H1 (cell line): ENCODE measurements around the gene NDUFA11. TPM values are rescaled to one million over a fixed set of nuclear protein-coding genes. Genes with fewer than 3 reads are reported as not detected.

ENCODE experiments used
- RBBP5 ChIP-seq: IDR thresholded peaks from 2 replicates; pipeline ENCODE4 v1.7.1; 2012; ENCODE audit warnings: low read depth, mild to moderate bottlenecking, inconsistent platforms, low read length, moderate library complexity, borderline replicate concordance
- RNF2 ChIP-seq: fragments of 200-900, 300-1000 bp; sonication (generic); IDR thresholded peaks from 2 replicates; pipeline ENCODE4 v1.7.1; 2016; ENCODE audit warnings: borderline replicate concordance, low read depth, mild to moderate bottlenecking, antibody characterized with exemption, low read length; ENCODE audit not compliant: poor library complexity, severe bottlenecking; ENCODE audit errors: missing control alignments
- SP1 ChIP-seq: IDR thresholded peaks from 2 replicates; pipeline ENCODE4 v1.6.1; 2011; ENCODE audit warnings: low read depth, low read length
- TAF7 ChIP-seq: optimal IDR thresholded peaks from 2 replicates; pipeline ENCODE3; 2011; ENCODE audit warnings: low read depth, mild to moderate bottlenecking, inconsistent platforms, low read length, moderate library complexity, borderline replicate concordance
- TEAD4 ChIP-seq: IDR thresholded peaks from 2 replicates; pipeline ENCODE4 v1.6.1; 2012; ENCODE audit warnings: low read depth, low read length, inconsistent platforms, mixed read lengths
- polyA plus RNA-seq, 7 experiments: library from polyadenylated mRNA; depleted of rRNA in 3 of 7; stranded (reverse) in 5 of 7; unstranded in 2 of 7; fragments of >200 nt in 5 of 7; fragments of 200-250 nt in 2 of 7; gene quantifications; 1 replicate in 5 of 7; 2 replicates in 1 of 7; 4 replicates in 1 of 7; pipeline versions ENCODE4 v1.2.1 to v1.2.3, GENCODE V29; 2011 to 2013; ENCODE audit warnings: missing spikeins in 2 of 7, mixed read lengths in 2 of 7
- total RNA-seq: library from RNA; stranded (reverse); fragmentation: NEBNext Ultra II Directional; extraction: Animal tissue kit (Norgen Biotek cat#: 25700); gene quantifications from 2 replicates; pipeline ENCODE4 v1.2.1, GENCODE V29; 2021
- TF ChIP-seq, protein P1 (sequence below): fragments of 300-600 bp; sonication (generic); IDR thresholded peaks from 2 replicates; pipeline ENCODE4 v1.7.1; 2012; ENCODE audit warnings: low read length, moderate library complexity, mild to moderate bottlenecking, inconsistent platforms; ENCODE audit not compliant: insufficient replicate concordance

The NDUFA11 gene
- total and polyA plus RNA-seq, 2 of the 8 experiments (the other 6 are each of a cell fraction or from before 2014, with no cell fraction given): 205 to 1,037 TPM

DNA sequence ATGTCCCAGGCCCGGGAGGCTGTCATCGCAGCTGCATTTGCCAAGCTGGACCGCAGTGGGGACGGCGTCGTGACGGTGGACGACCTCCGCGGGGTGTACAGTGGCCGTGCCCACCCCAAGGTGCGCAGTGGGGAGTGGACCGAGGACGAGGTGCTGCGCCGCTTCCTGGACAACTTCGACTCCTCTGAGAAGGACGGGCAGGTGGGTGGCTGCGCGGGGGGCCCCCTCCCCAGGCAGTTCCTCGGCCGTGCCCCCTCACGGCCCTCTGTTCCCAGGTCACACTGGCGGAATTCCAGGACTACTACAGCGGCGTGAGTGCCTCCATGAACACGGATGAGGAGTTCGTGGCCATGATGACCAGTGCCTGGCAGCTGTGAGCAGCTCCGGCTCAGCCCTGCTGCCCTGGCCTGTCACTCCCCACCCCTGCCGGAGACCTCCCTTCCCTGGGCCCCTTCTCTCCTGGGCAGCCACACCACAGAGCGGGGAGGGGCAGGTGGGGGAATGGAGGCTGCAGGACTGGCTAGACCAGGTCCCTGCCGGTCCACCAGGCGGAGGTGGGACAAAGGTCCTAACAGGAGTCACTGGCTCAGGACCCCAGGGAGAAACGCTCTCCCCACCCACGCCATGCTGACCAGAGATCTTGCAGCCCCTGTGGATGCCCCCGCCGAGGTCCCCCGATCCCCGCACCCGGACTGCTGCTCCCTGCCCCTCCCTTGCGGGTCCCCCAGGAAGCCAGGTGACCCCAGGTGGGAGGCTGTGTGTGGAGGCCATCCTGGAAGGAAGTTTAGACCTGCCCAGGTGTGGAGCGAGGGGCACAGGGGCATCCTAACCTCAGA lies 11.6 kb upstream of the NDUFA11 start (continued):
- TF ChIP-seq RNF2: no peak
- no peak for TF ChIP-seq RBBP5
- no peak for TF ChIP-seq TAF7
- TF ChIP-seq, protein P1, sequence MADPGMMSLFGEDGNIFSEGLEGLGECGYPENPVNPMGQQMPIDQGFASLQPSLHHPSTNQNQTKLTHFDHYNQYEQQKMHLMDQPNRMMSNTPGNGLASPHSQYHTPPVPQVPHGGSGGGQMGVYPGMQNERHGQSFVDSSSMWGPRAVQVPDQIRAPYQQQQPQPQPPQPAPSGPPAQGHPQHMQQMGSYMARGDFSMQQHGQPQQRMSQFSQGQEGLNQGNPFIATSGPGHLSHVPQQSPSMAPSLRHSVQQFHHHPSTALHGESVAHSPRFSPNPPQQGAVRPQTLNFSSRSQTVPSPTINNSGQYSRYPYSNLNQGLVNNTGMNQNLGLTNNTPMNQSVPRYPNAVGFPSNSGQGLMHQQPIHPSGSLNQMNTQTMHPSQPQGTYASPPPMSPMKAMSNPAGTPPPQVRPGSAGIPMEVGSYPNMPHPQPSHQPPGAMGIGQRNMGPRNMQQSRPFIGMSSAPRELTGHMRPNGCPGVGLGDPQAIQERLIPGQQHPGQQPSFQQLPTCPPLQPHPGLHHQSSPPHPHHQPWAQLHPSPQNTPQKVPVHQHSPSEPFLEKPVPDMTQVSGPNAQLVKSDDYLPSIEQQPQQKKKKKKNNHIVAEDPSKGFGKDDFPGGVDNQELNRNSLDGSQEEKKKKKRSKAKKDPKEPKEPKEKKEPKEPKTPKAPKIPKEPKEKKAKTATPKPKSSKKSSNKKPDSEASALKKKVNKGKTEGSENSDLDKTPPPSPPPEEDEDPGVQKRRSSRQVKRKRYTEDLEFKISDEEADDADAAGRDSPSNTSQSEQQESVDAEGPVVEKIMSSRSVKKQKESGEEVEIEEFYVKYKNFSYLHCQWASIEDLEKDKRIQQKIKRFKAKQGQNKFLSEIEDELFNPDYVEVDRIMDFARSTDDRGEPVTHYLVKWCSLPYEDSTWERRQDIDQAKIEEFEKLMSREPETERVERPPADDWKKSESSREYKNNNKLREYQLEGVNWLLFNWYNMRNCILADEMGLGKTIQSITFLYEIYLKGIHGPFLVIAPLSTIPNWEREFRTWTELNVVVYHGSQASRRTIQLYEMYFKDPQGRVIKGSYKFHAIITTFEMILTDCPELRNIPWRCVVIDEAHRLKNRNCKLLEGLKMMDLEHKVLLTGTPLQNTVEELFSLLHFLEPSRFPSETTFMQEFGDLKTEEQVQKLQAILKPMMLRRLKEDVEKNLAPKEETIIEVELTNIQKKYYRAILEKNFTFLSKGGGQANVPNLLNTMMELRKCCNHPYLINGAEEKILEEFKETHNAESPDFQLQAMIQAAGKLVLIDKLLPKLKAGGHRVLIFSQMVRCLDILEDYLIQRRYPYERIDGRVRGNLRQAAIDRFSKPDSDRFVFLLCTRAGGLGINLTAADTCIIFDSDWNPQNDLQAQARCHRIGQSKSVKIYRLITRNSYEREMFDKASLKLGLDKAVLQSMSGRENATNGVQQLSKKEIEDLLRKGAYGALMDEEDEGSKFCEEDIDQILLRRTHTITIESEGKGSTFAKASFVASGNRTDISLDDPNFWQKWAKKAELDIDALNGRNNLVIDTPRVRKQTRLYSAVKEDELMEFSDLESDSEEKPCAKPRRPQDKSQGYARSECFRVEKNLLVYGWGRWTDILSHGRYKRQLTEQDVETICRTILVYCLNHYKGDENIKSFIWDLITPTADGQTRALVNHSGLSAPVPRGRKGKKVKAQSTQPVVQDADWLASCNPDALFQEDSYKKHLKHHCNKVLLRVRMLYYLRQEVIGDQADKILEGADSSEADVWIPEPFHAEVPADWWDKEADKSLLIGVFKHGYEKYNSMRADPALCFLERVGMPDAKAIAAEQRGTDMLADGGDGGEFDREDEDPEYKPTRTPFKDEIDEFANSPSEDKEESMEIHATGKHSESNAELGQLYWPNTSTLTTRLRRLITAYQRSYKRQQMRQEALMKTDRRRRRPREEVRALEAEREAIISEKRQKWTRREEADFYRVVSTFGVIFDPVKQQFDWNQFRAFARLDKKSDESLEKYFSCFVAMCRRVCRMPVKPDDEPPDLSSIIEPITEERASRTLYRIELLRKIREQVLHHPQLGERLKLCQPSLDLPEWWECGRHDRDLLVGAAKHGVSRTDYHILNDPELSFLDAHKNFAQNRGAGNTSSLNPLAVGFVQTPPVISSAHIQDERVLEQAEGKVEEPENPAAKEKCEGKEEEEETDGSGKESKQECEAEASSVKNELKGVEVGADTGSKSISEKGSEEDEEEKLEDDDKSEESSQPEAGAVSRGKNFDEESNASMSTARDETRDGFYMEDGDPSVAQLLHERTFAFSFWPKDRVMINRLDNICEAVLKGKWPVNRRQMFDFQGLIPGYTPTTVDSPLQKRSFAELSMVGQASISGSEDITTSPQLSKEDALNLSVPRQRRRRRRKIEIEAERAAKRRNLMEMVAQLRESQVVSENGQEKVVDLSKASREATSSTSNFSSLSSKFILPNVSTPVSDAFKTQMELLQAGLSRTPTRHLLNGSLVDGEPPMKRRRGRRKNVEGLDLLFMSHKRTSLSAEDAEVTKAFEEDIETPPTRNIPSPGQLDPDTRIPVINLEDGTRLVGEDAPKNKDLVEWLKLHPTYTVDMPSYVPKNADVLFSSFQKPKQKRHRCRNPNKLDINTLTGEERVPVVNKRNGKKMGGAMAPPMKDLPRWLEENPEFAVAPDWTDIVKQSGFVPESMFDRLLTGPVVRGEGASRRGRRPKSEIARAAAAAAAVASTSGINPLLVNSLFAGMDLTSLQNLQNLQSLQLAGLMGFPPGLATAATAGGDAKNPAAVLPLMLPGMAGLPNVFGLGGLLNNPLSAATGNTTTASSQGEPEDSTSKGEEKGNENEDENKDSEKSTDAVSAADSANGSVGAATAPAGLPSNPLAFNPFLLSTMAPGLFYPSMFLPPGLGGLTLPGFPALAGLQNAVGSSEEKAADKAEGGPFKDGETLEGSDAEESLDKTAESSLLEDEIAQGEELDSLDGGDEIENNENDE: no peak
- no peak for TF ChIP-seq SP1
- no peak for TF ChIP-seq TEAD4
